GM19438 (cell line): ENCODE measurements around the gene MRTFB.
A peak's percentile ranks its signal among the peaks of the same experiment; 100 is the strongest.

Source experiments
- ATAC-seq: cut with Tn5 transposase; IDR thresholded peaks from one replicate; pipeline ENCODE4 v1.9.1; 2021; ENCODE audit warnings: low read depth; ENCODE audit not compliant: unreplicated experiment

The MRTFB gene

DNA sequence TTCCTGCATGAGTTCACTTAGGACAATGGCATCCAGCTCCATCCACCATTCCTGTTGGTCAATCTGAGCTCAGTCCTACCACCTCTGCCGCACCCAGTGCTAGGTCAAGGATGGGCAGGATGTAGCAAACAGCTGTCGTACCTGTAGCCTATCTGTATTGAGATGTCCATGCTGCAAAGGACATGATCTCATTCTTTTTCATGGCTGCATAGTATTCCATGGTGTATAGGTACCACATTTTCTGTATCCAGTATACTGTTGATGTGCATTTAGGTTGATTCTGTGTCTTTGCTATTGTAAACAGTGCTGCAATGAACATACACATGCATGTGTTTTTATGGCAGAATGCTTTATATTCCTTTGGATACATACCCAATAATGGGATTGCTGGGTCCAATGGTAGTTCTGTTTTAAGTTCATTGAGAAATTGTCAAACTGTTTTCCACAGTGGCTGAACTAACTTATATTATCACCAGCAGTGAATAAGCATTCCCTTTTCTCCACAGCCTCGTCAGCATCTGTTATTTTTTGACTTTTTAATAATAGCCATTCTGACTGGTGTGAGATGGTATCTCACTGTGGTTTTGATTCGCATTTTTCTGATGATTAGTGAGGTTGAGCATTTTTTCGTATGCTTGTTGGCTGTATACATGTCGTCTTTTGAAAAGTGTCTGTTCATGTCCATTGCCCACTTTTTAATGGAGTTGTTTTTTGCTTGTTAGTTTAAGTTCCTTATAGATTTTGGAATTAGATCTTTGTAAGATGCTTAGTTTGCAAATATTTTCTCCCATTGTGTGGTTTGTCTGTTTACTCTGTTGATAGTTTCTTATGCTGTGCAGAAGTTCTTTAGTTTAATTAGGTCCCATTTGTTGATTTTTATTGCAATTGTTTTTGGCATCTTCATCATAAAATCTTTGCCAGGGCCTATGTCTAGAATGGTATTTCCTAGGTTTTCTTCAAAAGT lies 7.2 kb upstream of the MRTFB start:
- no peak for ATAC-seq

DNA sequence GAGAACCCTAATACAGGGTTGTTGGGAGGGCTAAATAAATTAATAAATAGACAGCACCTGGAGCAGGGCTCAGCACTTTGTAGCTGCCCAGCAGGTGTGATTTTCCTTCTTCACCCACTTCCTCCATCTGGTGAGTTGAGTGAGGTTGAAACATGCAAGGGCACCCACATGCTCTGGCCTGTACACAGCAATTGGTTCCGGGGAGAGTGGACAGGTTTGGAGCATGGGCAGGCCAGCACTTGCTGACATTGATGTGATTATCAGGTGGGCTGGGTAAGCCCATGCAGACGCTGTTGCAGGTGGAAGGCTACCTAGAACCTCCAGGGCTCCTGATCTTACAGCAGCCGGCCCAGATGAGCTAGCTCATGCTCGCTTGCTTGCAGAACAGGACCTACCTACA lies 1.3 kb upstream of the MRTFB start:
- ATAC-seq: no peak

GRCh38 chr16:14070555-14070876 lies 603 bp upstream of the MRTFB start:
- no peak for ATAC-seq

GRCh38 chr16:14071576-14072271 lies 605 bp downstream of the MRTFB start:
- peak; percentile 40 for ATAC-seq

DNA sequence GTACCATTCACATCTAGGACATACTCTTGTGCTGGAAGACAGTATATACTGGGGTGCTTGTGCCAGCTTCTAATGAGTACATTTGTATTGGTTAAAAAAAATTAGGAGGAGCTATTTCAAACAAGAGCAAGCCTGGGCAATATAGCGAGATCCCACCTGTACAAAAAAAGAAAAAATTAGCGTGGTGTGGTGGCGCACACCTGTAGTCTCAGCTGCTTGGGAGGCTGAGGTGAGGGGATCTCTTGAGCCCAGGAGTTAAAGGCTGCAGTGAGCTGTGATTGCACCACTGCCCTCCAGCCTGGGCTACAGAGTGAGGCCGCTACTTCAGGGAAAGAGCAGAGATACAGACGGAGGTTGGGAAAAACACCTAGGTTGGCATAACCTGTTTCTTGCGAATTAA lies 1.2 kb downstream of the MRTFB start:
- ATAC-seq: no peak

- no peak for ATAC-seq
Measured at GRCh38 chr16:14074544-14074943, 3.4 kb downstream of the MRTFB start.

GRCh38 chr16:14077918-14078317 lies 6.8 kb downstream of the MRTFB start:
- ATAC-seq: no peak

DNA sequence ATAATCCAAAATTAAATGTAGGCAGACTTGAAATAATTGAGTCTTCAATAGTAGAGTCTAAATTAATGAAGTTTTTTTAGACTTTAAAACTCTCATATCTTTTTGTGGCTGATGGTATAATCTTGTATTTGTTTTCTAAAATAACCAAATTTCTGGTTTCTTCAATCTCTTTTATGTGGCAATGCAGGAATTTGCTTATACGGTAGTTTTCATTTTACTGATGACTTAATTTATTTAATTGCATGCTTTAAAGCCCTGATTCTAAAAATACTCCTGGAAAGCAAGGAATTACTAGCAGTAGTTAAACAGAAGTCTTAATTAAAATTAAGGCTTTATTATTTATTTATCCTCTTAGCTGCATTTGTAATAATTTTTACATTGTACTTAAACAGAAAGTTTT lies 15.4 kb downstream of the MRTFB start:
- no peak for ATAC-seq

- ATAC-seq: no peak
Measured at GRCh38 chr16:14087181-14087580, 16.1 kb downstream of the MRTFB start.

- no peak for ATAC-seq
Measured at GRCh38 chr16:14087590-14088154, 16.6 kb downstream of the MRTFB start.

- ATAC-seq: no peak
Measured at GRCh38 chr16:14088155-14088753, 17.1 kb downstream of the MRTFB start.

DNA sequence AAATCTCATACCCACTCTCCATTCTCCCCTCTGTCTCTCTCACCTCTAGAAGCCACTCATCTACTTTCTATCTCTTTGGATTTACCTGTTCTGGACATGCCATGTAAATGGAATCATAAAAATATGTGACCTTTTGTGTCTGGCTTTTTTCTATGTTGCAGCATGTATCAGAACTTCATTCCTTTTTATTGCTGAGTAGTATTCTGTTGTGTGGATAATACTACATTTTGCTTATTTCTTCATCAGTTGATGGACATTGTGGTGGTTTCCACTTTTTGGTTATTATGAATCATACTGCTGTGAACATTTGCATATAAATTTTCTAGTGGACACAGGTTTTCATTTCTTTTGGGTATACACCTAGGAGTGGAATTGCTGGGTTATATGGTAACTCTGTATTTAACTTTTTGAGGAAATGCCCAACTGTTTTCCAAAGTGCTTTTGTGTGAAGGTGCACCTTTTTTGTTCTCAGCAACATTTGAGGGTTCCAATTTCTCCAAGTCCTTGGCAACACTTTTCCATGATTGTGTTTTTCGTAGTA lies 18.2 kb downstream of the MRTFB start:
- ATAC-seq: no peak

DNA sequence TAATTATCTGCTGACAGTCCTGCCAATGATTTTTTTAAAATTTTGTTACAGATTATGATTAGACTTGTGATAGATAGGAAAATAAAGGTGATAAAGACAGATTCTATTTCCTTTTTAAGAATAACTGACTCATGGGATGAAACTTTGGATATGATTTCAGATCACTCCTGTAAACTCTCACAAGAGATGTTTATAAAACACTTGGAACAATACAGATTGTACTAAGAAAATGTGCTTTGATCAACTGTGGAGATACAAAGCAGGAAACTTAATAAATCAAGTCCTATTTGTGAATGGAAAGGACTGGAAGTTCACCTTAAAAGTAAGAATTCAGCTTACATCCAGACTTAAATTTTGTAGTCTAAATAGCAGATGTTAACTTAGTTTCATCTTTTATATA lies 21.4 kb downstream of the MRTFB start:
- ATAC-seq: no peak

DNA sequence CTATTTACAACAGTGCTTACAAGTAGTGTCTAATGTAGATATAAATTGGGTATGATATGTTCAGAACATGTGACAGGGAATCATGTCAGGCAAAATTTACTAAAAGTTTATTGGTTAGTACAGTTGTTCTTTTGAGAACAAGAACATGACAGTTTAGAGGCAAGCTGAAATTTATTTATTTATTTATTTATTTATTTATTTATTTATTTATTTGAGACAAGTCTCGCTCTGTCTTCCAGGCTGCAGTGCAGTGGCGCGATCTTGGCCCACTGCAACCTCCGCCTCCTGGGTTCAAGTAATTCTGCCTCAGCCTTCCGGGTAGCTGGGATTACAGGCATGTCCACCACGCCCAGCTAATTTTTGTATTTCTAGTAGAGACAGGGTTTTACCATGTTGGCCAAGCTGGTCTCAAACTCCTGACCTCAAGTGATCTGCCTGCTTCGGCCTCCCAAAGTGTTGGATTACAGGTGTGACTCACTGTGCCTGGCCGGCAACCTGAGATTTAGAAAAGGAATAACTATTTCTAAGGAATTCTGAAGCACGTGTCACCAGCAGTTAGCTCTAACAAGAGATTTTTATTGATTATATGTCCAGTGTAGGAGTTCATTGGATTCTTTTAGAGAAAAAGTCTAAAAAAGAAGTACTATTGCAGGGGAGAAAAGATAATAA lies 24.9 kb downstream of the MRTFB start:
- ATAC-seq: no peak

DNA sequence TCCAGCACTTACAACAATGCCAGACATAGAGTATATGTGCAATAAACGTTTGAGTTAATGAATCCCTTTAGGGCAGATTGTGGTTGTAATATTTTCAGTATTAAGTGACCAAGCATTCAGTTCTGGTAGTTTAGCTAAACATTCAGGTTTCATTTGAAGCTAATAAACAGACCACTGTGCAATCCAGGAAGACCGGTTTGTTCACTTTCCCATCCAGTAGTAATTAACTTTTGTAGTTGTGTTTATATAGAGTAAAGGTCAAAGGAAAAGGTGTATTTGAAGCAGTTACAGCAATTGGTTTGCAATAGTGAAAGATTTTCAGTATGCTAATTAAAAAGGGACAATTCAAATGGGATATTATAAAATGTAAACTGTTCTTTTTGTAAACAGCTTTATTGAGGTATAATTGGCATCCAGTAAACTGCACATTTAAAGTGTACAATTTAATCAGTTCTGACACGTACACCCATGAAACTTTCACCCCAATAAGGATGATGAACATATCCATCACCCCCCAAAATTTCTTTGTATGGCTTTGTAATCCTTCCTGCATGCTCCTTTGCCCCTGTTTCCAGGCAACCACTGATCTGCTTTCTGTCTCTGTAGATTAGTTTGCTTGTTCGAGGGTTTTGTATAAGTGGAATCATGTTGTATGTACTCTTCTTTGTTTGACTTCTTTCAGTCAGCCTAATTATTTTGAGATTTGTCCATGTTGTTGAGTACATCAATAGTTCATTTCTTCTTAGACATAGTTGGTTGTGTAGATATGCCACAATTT lies 26.3 kb downstream of the MRTFB start:
- ATAC-seq: no peak

- ATAC-seq: no peak
Measured at GRCh38 chr16:14098081-14098480, 27.0 kb downstream of the MRTFB start.

DNA sequence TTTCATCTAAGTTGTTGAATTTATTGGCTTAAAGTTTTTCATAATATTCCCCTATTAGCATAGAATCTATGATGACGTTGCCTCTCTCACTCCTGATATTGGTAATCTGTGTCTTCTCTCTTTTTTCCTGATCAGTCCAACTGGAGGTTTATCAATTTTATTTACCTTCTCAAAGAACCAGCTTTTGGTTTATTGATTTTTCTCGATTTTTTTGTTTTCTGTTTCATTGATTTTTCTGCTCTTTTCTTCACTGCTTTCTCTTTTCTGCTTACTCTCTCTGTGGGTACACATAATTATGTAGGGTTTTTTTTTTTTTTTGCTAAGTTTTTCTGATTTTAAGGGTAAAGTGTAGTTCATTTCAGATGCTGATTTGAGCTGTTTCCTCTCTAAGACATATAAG lies 29.7 kb downstream of the MRTFB start:
- no peak for ATAC-seq

DNA sequence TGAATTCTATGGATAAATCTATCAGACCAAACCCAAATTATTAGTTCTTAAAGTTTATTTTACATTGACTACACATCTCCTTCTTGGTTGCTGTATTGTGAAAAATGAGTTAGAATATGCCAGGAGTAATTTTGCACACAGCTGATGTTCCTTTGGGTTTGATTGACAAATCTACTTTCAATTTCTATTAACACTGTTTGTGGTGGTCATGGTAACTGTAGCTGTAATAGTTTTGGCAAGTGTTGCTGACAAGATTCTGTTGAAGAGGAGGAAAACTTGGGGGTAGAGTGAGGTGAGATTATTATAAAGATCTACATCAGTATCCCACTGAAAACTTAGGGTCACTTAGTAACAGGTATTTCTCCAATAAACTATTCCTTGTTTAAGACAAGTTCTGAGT lies 30.3 kb downstream of the MRTFB start:
- no peak for ATAC-seq

DNA sequence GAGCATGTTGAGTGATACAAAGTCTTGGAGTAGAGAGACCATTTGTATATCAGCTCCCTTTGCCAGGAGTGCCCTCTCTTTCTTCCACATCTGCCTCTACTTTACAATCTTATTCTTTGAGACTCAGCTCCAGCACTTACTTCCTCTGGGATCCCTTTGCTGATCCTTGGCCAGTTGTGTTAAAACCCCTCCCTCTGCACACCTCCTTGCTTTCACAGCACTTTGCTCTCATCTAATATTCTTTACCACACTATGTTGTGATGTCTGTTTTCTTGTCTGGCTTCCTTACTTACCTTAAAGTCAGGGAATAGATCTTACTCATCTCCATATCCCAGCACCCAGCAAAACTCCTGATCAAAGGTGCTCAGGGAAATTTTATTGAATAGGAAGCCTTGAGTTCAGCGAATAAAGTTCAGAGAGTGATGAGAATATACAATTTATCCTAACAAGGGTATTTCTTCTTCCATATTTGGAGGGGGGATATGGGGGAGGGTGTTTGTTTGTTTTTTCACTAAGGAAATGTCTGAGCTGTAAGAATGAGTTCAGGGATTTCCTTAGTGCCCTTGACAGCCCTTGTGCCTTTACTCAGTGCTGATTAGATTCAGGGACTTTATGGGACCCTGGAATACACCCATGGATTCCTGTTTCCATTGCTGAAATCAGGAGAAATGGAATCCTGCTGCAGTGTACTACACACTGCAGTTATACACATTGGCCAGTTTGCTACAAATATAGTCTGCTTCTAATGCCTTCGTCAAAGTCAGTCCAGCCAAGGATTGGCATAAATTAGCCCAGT lies 32.0 kb downstream of the MRTFB start:
- no peak for ATAC-seq
